ENCODE data around the gene SH3RF3. TPM values are rescaled to one million over a fixed set of nuclear protein-coding genes. Genes with fewer than 3 reads are reported as not detected.

Gene SH3RF3
- total RNA-seq, 3 donors from 2014 or later (not counting 1 experiment from before 2014, with no cell fraction given) = 0.23 to 0.61 (median 0.34) TPM

GRCh38 chr2:109522063-109522374, 393.0 kb downstream of the SH3RF3 start:
- Mint-ChIP-seq H3K4me3 (no peak overlapping the region), H3K9me3 (no peaks in the 10 kb centered on the region), H3K27me3 (ENCODE audit: low read depth in 2 of 2) (peaks cover 6 to 22% of the 10 kb centered on the region in 2 donors), H3K36me3 (no peaks in the 10 kb centered on the region), H3K27ac (no peak overlapping the region), H3K4me1 (no peaks in the 10 kb centered on the region)
- DNase-seq (no peak), ATAC-seq (no peak)
- no peak for TF ChIP-seq CTCF (IDR thresholded peaks at IDR 0.05)
- intact Hi-C loops (cut with micrococcal nuclease) = no loop called here
- H3K27ac ChIP-seq (ENCODE audit: low read length) = no peak overlapping the region
- H3K9me3 ChIP-seq (ENCODE audit: control insufficient read depth, insufficient read depth, low read length) = no peaks in the 10 kb centered on the region
- H3K4me3 ChIP-seq (ENCODE audit: low read length) = no peak overlapping the region
- no peaks in the 10 kb centered on the region for H3K36me3 ChIP-seq (ENCODE audit: control insufficient read depth, insufficient read depth, low read length)
- WGBS (ENCODE audit: insufficient coverage) = 92% methylated on average over 6 of the region's 7 CpGs
- no peaks in the 10 kb centered on the region for H3K27me3 ChIP-seq (ENCODE audit: control insufficient read depth, insufficient read depth, low read length)
- no peaks in the 10 kb centered on the region for H3K4me1 ChIP-seq (ENCODE audit: control insufficient read depth, insufficient read depth, low read length)

GRCh38 chr2:109523121-109523520, 394.1 kb downstream of the SH3RF3 start:
- H3K4me1 Mint-ChIP-seq = no peaks in the 10 kb centered on the region
- H3K9me3 Mint-ChIP-seq = no peaks in the 10 kb centered on the region

GRCh38 chr2:109523536-109524361, 394.7 kb downstream of the SH3RF3 start:
- H3K9me3 ChIP-seq (ENCODE audit: control insufficient read depth, insufficient read depth, low read length) = no peaks in the 10 kb centered on the region
- H3K27me3 ChIP-seq (ENCODE audit: control insufficient read depth, insufficient read depth, low read length) = no peaks in the 10 kb centered on the region
- 81% methylated on average over 13 of the region's 13 CpGs for WGBS (ENCODE audit: insufficient coverage)
- H3K9me3 Mint-ChIP-seq = no peaks in the 10 kb centered on the region
- H3K4me3 ChIP-seq (ENCODE audit: low read length) = no peak overlapping the region
- H3K36me3 ChIP-seq (ENCODE audit: control insufficient read depth, insufficient read depth, low read length) = no peaks in the 10 kb centered on the region
- intact Hi-C loops (cut with micrococcal nuclease) = no loop called here
- ATAC-seq (no peak), DNase-seq (no peak)
- H3K27me3 Mint-ChIP-seq (ENCODE audit: low read depth in 2 of 2) = peaks cover 2 to 11% of the 10 kb centered on the region in 2 donors
- no peaks in the 10 kb centered on the region for H3K36me3 Mint-ChIP-seq
- no peak overlapping the region for H3K27ac ChIP-seq (ENCODE audit: low read length)
- H3K4me1 ChIP-seq (ENCODE audit: control insufficient read depth, insufficient read depth, low read length) = no peaks in the 10 kb centered on the region
- H3K4me3 Mint-ChIP-seq = no peak overlapping the region
- no peaks in the 10 kb centered on the region for H3K4me1 Mint-ChIP-seq
- no peak for TF ChIP-seq CTCF (IDR thresholded peaks at IDR 0.05)
- H3K27ac Mint-ChIP-seq = no peak overlapping the region

More at GRCh38 chr2:109523121-109523520, 394.1 kb downstream of the SH3RF3 start:
- Histone ChIP-seq H3K9me3 (ENCODE audit: control insufficient read depth, insufficient read depth, low read length) (no peaks in the 10 kb centered on the region), H3K36me3 (ENCODE audit: control insufficient read depth, insufficient read depth, low read length) (no peaks in the 10 kb centered on the region), H3K27ac (ENCODE audit: low read length) (no peak overlapping the region), H3K27me3 (ENCODE audit: control insufficient read depth, insufficient read depth, low read length) (no peaks in the 10 kb centered on the region), H3K4me3 (ENCODE audit: low read length) (no peak overlapping the region), H3K4me1 (ENCODE audit: control insufficient read depth, insufficient read depth, low read length) (no peaks in the 10 kb centered on the region)
- Mint-ChIP-seq H3K27ac (no peak overlapping the region), H3K4me3 (no peak overlapping the region), H3K36me3 (no peaks in the 10 kb centered on the region), H3K27me3 (ENCODE audit: low read depth in 2 of 2) (peaks cover 4 to 16% of the 10 kb centered on the region in 2 donors)
- DNase-seq = no peak
- TF ChIP-seq CTCF (IDR thresholded peaks at IDR 0.05) = no peak
- intact Hi-C loops (cut with micrococcal nuclease) = no loop called here
- ATAC-seq = no peak
- WGBS (ENCODE audit: insufficient coverage) = 71% methylated on average over 5 of the region's 6 CpGs

GRCh38 chr2:109525836-109526235, 396.8 kb downstream of the SH3RF3 start:
- H3K27me3 ChIP-seq (ENCODE audit: control insufficient read depth, insufficient read depth, low read length) = no peaks in the 10 kb centered on the region
- intact Hi-C loops (cut with micrococcal nuclease) = no loop called here
- H3K4me1 Mint-ChIP-seq = no peaks in the 10 kb centered on the region
- H3K4me1 ChIP-seq (ENCODE audit: control insufficient read depth, insufficient read depth, low read length) = no peaks in the 10 kb centered on the region
- H3K36me3 ChIP-seq (ENCODE audit: control insufficient read depth, insufficient read depth, low read length) = no peaks in the 10 kb centered on the region
- no peak for TF ChIP-seq CTCF (IDR thresholded peaks at IDR 0.05)
- no peaks in the 10 kb centered on the region for H3K9me3 ChIP-seq (ENCODE audit: control insufficient read depth, insufficient read depth, low read length)
- peaks cover 7 to 11% of the 10 kb centered on the region in 2 donors for H3K27me3 Mint-ChIP-seq (ENCODE audit: low read depth in 2 of 2)
- H3K27ac Mint-ChIP-seq = no peak overlapping the region
- no peak overlapping the region for H3K4me3 Mint-ChIP-seq
- H3K27ac ChIP-seq (ENCODE audit: low read length) = no peak overlapping the region
- DNase-seq = no peak
- H3K9me3 Mint-ChIP-seq = no peaks in the 10 kb centered on the region
- no peaks in the 10 kb centered on the region for H3K36me3 Mint-ChIP-seq
- H3K4me3 ChIP-seq (ENCODE audit: low read length) = no peak overlapping the region
- WGBS (ENCODE audit: insufficient coverage) = 48% methylated on average over 4 of the region's 4 CpGs
- ATAC-seq = no peak
